GM12874 (cell line): ENCODE measurements around the gene CDC37L1.

Experiments
- TF ChIP-seq, protein P1 (sequence below): IDR thresholded peaks from 2 replicates; pipeline ENCODE4 v1.5.1; 2011; ENCODE audit warnings: low read depth, mild to moderate bottlenecking, control low read depth, low read length, moderate library complexity; ENCODE audit not compliant: insufficient read depth

CDC37L1 gene

GRCh38 chr9:4704129-4704528 is 24.8 kb downstream of the CDC37L1 start:
- TF ChIP-seq, protein P1, sequence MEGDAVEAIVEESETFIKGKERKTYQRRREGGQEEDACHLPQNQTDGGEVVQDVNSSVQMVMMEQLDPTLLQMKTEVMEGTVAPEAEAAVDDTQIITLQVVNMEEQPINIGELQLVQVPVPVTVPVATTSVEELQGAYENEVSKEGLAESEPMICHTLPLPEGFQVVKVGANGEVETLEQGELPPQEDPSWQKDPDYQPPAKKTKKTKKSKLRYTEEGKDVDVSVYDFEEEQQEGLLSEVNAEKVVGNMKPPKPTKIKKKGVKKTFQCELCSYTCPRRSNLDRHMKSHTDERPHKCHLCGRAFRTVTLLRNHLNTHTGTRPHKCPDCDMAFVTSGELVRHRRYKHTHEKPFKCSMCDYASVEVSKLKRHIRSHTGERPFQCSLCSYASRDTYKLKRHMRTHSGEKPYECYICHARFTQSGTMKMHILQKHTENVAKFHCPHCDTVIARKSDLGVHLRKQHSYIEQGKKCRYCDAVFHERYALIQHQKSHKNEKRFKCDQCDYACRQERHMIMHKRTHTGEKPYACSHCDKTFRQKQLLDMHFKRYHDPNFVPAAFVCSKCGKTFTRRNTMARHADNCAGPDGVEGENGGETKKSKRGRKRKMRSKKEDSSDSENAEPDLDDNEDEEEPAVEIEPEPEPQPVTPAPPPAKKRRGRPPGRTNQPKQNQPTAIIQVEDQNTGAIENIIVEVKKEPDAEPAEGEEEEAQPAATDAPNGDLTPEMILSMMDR: no peak

DNA sequence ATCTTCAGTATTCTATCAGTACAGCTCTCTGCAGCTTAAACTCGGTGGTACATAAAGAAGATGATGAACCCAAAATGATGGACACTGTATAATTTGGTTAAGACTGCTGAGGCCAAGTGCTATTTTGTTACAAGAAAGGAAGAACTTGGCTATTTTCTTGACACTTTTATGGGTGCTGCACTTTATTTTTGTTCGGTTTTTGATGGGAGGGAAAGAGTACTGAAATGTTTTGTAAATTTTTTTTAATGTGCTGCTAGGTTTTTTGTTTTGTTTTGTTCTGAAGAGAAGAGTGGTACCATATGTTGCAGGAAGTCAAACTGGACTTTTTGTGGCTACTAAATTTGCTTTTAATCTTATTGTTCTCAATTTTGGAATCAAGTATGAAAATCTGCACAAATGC is 26.7 kb downstream of the CDC37L1 start:
- TF ChIP-seq, protein P1: no peak

DNA sequence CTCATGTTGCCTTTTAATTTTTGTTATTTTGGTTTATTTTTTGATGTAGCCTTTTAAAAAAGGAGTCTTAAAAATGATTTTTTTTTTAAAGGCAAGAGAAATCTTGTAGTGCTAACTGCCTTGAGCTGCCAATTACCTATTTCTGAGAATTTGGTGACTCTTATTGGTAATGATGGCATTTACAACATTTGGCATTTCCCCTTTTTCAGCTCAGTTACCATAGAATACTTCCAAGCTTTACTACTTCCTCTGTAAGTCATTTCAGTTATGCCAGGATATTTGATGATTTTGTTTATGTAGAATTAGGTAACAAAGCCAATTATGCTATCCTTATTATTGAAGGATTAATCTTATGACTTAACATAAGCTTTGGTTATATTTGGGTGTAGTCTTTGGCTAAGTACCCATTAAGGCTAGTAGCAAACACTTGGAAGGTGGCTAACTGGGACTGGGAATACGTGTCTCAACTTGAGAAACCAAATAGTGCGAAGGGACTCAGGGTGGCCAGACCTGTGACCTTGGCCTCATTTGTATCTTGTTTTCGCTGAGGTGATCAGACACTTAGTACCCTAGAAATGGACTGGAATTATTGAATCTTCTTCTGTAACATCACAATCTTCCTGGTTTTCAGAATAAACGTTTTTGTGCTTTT is 27.7 kb downstream of the CDC37L1 start:
- TF ChIP-seq, protein P1: no peak

- TF ChIP-seq, protein P1: no peak
These were observed 30.0 kb downstream of the CDC37L1 start for GRCh38 chr9:4709380-4709779.

DNA sequence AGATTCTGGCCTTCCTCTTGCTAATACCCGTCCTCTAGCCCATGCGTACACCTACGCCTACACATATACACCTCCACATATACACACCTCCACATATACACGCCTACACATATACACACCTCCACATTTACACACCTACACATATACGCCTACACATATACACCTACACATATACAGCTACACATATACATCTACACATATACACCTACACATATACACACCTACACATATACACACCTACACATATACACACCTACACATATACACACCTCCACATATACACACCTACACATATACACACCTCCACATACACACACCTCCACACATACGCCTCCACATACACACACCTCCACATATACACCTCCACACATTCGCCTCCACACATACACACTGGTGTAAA is 34.5 kb downstream of the CDC37L1 start:
- TF ChIP-seq, protein P1: no peak

- TF ChIP-seq, protein P1: no peak
These were observed 35.1 kb downstream of the CDC37L1 start for GRCh38 chr9:4714266-4715016.

DNA sequence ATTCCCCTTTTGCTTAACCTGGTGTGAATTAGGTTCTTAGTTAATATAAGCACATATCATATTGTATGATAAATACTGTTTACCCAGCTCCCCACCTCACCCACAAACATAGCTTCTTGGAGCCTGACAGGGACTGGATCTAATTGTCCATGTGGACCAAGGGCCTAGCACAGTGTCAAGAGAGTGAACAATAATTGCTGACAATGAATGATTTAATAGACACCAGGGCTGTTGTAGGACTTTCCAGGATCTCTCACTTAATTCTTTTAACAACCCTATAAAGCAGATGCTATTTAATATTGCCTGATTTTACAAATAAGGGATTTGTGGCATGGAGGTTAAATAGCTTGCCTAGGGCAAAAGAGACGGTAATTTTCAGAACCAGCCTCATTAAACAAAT is 36.8 kb downstream of the CDC37L1 start:
- TF ChIP-seq, protein P1: no peak
